ENCODE measurements around the gene ZSCAN29.
A peak's percentile ranks its signal among the peaks of the same experiment; 100 is the strongest.
"Not testable (repeated sequence)": the region's sequence is repeated elsewhere in the genome, so short reads cannot be mapped to it uniquely, and the experiment has no call there.

ZSCAN29 gene

DNA sequence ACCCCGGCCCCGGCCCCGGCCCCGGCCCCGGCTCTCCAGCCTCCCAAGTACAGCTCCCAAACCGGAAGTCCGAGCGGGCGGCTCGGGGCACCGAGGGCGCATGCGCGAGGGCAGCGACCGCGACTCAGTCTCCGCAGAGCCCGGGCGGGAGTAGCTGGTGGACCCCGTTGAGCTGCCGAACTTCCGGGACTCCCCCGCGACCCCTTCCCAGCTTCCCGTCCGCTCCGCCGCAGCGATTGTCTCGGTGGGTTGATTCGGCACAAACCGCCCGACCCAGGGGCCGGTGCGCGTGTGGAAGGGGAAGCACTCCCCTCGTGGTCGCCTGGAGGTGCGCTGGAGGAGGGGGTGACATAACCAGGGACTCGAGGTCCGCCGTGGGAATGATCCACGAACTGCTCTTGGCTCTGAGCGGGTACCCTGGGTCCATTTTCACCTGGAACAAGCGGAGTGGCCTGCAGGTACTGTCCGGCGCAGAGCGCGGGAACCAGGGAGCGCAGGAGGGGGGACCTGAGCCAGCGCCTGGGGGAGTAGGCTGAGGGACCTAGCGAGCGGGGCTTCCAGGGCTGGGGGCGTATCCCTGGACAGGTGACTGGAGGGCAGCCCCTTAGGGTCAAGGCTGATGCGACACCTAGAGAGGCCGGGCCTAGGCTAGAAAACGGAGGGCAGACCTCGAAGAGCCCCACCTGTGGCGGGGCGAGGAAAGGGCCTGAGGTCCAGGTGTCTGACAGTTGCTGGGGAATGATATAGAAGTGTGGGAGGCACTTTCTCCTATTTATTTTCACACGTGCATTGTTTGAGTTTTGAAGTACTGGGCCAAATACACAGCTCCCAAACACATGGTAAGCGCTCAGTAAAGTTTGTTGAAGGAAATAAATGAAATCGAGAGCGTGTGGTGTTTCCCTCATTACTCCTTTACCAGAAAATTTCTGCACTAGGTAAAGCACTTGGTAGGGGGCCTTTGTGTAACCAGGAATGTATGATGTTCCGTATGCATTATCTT lies at the start of gene ZSCAN29, which contains the start of gene TUBGCP4:
Gene ZSCAN29 (minus strand): TSS at position 69 of the 1,000 bp plus-strand sequence. CDS start 1,130 bp downstream, outside the sequence.
Gene TUBGCP4 (plus strand): TSS at position 127 of the 1,000 bp plus-strand sequence. CDS start 254 bp downstream, at position 381.
- Mint-ChIP-seq H3K9me3 (peaks cover 24% of the 10 kb centered on the region), H3K4me3 (peak within 1 kb of the TSS; percentile 92), H3K27ac (peak within 1 kb of the TSS; percentile 88), H3K27me3 (no peaks in the 10 kb centered on the region), H3K4me1 (ENCODE audit: low read depth) (peaks cover 50% of the 10 kb centered on the region), H3K36me3 (ENCODE audit: low read depth) (peaks cover 44% of the 10 kb centered on the region)

DNA sequence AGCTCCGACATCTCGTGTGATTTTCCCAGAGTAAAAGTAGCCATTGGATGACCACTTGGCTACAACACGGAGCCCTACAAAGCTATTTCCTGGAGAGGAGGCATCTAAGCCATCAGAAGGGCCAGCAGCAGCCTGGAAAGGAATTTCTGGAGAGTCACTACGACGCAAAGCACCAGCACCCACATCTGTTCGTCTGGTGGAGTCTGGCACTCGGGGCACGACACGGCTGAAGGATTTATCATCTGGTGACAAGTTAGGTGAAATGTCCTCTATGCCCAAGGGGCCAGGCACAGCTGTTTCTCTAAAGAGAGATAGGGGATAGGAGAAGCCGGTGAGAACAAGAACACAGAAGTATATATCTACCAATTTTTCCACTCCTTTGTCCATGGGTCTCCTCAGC lies 49.6 kb upstream of the ZSCAN29 start:
- no peak overlapping the region for H3K4me3 Mint-ChIP-seq
- H3K4me1 Mint-ChIP-seq (ENCODE audit: low read depth), result peaks cover 9% of the 10 kb centered on the region
- no peaks in the 10 kb centered on the region for H3K27me3 Mint-ChIP-seq
- H3K36me3 Mint-ChIP-seq (ENCODE audit: low read depth), result peaks cover 62% of the 10 kb centered on the region
- H3K9me3 Mint-ChIP-seq, result no peaks in the 10 kb centered on the region
- no peak overlapping the region for H3K27ac Mint-ChIP-seq

GRCh38 chr15:43414196-43414595 lies 43.4 kb upstream of the ZSCAN29 start:
- Mint-ChIP-seq H3K27ac (no peak overlapping the region), H3K4me1 (ENCODE audit: low read depth) (no peaks in the 10 kb centered on the region), H3K4me3 (no peak overlapping the region), H3K9me3 (no peaks in the 10 kb centered on the region), H3K27me3 (no peaks in the 10 kb centered on the region), H3K36me3 (ENCODE audit: low read depth) (peaks cover 65% of the 10 kb centered on the region)

GRCh38 chr15:43412096-43412495 lies 41.3 kb upstream of the ZSCAN29 start:
- Mint-ChIP-seq H3K36me3 (ENCODE audit: low read depth) (peaks cover 73% of the 10 kb centered on the region), H3K9me3 (no peaks in the 10 kb centered on the region), H3K4me3 (no peak overlapping the region), H3K4me1 (ENCODE audit: low read depth) (no peaks in the 10 kb centered on the region), H3K27ac (peak overlapping the region; percentile 6), H3K27me3 (no peaks in the 10 kb centered on the region)

GRCh38 chr15:43410572-43411214 lies 39.9 kb upstream of the ZSCAN29 start:
- Mint-ChIP-seq H3K4me1 (ENCODE audit: low read depth) (no peaks in the 10 kb centered on the region), H3K9me3 (no peaks in the 10 kb centered on the region), H3K27ac (no peak overlapping the region), H3K27me3 (no peaks in the 10 kb centered on the region), H3K36me3 (ENCODE audit: low read depth) (peaks cover 75% of the 10 kb centered on the region), H3K4me3 (no peak overlapping the region)

- H3K4me1 Mint-ChIP-seq (ENCODE audit: low read depth), result no peaks in the 10 kb centered on the region
- peaks cover 81% of the 10 kb centered on the region for H3K36me3 Mint-ChIP-seq (ENCODE audit: low read depth)
These were observed 37.9 kb upstream of the ZSCAN29 start for GRCh38 chr15:43408789-43409188.

DNA sequence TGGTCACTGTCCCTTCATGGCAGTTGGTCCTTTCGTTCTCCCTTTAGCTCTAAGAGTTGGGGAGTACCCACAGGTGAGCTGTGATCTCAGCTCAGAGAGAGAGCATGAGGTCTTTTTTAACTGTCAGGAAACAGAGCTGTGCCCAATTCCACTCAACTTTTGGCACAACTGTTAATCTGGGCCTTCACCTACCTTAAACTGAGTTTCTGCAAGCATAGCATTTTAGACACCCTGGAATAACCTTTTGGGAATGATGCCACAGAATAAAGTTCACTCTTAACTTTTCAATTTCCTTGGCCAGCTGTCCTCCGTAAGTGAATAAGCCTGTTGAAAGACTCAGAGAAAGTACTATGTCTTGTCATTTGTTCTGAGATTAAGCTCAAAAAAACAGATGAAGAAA lies 36.0 kb upstream of the ZSCAN29 start:
- Mint-ChIP-seq H3K27ac (no peak overlapping the region), H3K4me3 (no peak overlapping the region), H3K4me1 (ENCODE audit: low read depth) (no peaks in the 10 kb centered on the region)

More at GRCh38 chr15:43408789-43409188, 37.9 kb upstream of the ZSCAN29 start:
- H3K9me3 Mint-ChIP-seq, result no peaks in the 10 kb centered on the region
- H3K27me3 Mint-ChIP-seq, result no peaks in the 10 kb centered on the region
- no peak overlapping the region for H3K4me3 Mint-ChIP-seq
- no peak overlapping the region for H3K27ac Mint-ChIP-seq

GRCh38 chr15:43406189-43406588 lies 35.3 kb upstream of the ZSCAN29 start:
- no peaks in the 10 kb centered on the region for H3K27me3 Mint-ChIP-seq
- H3K9me3 Mint-ChIP-seq, result no peaks in the 10 kb centered on the region
- no peaks in the 10 kb centered on the region for H3K4me1 Mint-ChIP-seq (ENCODE audit: low read depth)
- H3K4me3 Mint-ChIP-seq, result no peak overlapping the region
- no peak overlapping the region for H3K27ac Mint-ChIP-seq
- H3K36me3 Mint-ChIP-seq (ENCODE audit: low read depth), result peaks cover 85% of the 10 kb centered on the region

More for the DNA sequence above, 36.0 kb upstream of the ZSCAN29 start:
- Mint-ChIP-seq H3K36me3 (ENCODE audit: low read depth) (peaks cover 85% of the 10 kb centered on the region), H3K27me3 (no peaks in the 10 kb centered on the region), H3K9me3 (no peaks in the 10 kb centered on the region)

DNA sequence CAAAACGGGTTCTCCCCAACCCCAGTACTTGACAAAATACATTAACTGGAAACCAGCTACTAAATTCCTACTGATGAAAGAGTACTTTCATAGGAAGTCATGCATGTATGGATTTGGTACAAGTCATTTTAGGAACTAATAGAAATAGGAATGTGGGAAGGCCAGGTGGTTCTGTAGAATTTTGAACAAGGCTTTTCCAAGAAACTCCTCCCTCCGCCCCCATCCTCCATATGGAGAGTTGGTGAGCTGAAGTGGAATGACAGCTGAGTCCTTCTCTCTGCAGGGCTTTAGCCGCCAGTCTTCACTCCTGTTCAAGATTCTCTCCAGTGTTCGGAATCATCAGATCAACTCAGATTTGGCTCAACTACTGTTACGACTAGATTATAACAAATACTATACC lies 33.3 kb upstream of the ZSCAN29 start:
- Mint-ChIP-seq H3K36me3 (ENCODE audit: low read depth) (peaks cover 80% of the 10 kb centered on the region), H3K4me3 (no peak overlapping the region), H3K27me3 (no peaks in the 10 kb centered on the region), H3K27ac (no peak overlapping the region), H3K4me1 (ENCODE audit: low read depth) (no peaks in the 10 kb centered on the region), H3K9me3 (no peaks in the 10 kb centered on the region)

- H3K27me3 Mint-ChIP-seq, result no peaks in the 10 kb centered on the region
- no peaks in the 10 kb centered on the region for H3K4me1 Mint-ChIP-seq (ENCODE audit: low read depth)
- H3K27ac Mint-ChIP-seq, result no peak overlapping the region
- no peak overlapping the region for H3K4me3 Mint-ChIP-seq
- H3K36me3 Mint-ChIP-seq (ENCODE audit: low read depth), result peaks cover 80% of the 10 kb centered on the region
- H3K9me3 Mint-ChIP-seq, result no peaks in the 10 kb centered on the region
These were observed 32.8 kb upstream of the ZSCAN29 start for GRCh38 chr15:43403616-43404015.

DNA sequence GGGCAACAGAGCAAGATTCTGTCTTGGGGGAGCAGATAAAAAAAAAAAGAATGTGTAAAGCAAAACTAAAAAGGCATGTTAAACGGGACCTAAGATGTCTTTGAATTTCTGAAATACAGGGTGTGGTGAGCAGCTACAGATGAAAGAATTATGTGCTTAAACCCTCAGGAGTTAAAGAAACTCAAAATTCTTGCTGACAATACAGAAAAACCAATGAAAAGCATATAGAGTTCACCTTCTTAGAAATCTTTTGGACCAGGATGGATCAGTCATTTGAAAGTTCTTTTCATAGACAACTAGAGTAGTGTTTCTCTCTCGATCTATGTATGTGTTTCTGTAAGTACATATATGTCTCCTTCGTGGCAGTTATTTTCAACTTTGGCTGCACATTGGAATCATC lies 31.4 kb upstream of the ZSCAN29 start:
- no peaks in the 10 kb centered on the region for H3K9me3 Mint-ChIP-seq
- no peak overlapping the region for H3K27ac Mint-ChIP-seq
- H3K4me1 Mint-ChIP-seq (ENCODE audit: low read depth), result no peaks in the 10 kb centered on the region
- peaks cover 82% of the 10 kb centered on the region for H3K36me3 Mint-ChIP-seq (ENCODE audit: low read depth)
- H3K27me3 Mint-ChIP-seq, result no peaks in the 10 kb centered on the region
- H3K4me3 Mint-ChIP-seq, result no peak overlapping the region

DNA sequence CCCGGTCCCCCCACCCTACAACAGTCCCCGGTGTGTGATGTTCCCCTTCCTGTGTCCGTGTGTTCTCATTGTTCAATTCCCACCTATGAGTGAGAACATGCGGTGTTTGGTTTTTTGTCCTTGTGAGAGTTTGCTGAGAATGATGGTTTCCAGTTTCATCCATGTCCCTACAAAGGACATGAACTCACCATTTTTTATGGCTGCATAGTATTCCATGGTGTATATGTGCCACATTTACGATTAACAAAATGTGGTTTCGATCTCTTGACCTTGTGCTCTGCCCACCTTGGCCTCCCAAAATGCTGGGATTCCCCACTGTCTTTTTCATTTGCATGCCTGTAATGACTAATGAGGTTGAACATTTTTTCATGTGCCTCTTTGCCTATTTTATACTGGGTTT lies 22.7 kb upstream of the ZSCAN29 start:
- not testable (repeated sequence) for H3K4me3 Mint-ChIP-seq; H3K27me3 Mint-ChIP-seq; H3K27ac Mint-ChIP-seq; H3K9me3 Mint-ChIP-seq; H3K4me1 Mint-ChIP-seq (ENCODE audit: low read depth)
- peaks cover 69% of the 10 kb centered on the region for H3K36me3 Mint-ChIP-seq (ENCODE audit: low read depth)

DNA sequence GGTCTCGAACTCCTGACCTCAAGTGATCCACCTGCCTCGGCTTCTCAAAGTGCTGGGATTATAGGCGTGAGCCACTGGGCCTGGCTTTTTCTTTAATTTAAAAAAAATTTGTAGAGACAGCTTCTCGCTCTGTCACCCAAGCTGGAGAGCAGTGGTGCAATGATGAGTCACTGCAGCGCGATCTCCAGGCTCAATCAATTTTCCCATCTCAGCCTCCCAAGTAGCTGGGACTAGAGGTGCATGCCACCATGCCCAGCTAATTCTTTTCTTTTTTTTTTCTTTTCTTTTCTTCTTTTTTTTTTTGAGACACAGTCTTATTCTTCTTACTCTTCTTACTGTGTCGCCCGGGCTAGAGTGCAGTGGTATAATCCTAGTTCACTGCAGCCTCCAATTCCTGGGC lies 19.9 kb upstream of the ZSCAN29 start:
- Mint-ChIP-seq H3K4me3 (no peak overlapping the region), H3K27ac (no peak overlapping the region), H3K4me1 (ENCODE audit: low read depth) (no peaks in the 10 kb centered on the region), H3K36me3 (ENCODE audit: low read depth) (peaks cover 65% of the 10 kb centered on the region), H3K9me3 (no peaks in the 10 kb centered on the region), H3K27me3 (no peaks in the 10 kb centered on the region)

GRCh38 chr15:43383070-43383469 lies 12.2 kb upstream of the ZSCAN29 start:
- Mint-ChIP-seq H3K27me3 (no peaks in the 10 kb centered on the region), H3K27ac (no peak overlapping the region), H3K4me3 (no peak overlapping the region), H3K36me3 (ENCODE audit: low read depth) (peaks cover 75% of the 10 kb centered on the region), H3K4me1 (ENCODE audit: low read depth) (no peaks in the 10 kb centered on the region), H3K9me3 (no peaks in the 10 kb centered on the region)

GRCh38 chr15:43382310-43382709 lies 11.5 kb upstream of the ZSCAN29 start:
- Mint-ChIP-seq H3K4me3 (no peak overlapping the region), H3K4me1 (ENCODE audit: low read depth) (no peaks in the 10 kb centered on the region), H3K27ac (no peak overlapping the region), H3K9me3 (no peaks in the 10 kb centered on the region), H3K36me3 (ENCODE audit: low read depth) (peaks cover 79% of the 10 kb centered on the region), H3K27me3 (no peaks in the 10 kb centered on the region)
